GM23338 (cell line): Measurements from ENCODE around the gene NXPH4.

Source experiments
- CREB1 ChIP-seq: fragments of 250-450 bp; sonication (Bioruptor Pico); IDR thresholded peaks from 2 replicates; pipeline ENCODE4 v1.5.0; 2020; ENCODE audit warnings: low read depth, mild to moderate bottlenecking, moderate library complexity
- CTCF ChIP-seq, 2 experiments: fragments of 200-600 bp in 1 of 2; sonication (generic) in 1 of 2; conservative IDR thresholded peaks; 2 replicates each; pipeline versions ENCODE4 v1.5.1 to v1.6.1; 2016 to 2017; ENCODE audit warnings: antibody characterized with exemption in 2 of 2, low read depth in 2 of 2, mild to moderate bottlenecking in 2 of 2, moderate library complexity in 1 of 2
- EZH2 ChIP-seq: fragments of 200-600 bp; sonication (generic); IDR thresholded peaks from one replicate; pipeline ENCODE4 v1.8.0; 2017; ENCODE audit warnings: antibody characterized with exemption, mild to moderate bottlenecking, low read depth; ENCODE audit not compliant: unreplicated experiment
- POLR2AphosphoS5 ChIP-seq: IDR thresholded peaks from 2 replicates; pipeline ENCODE4 v1.6.1; 2016; ENCODE audit warnings: antibody characterized with exemption, low read depth
- REST ChIP-seq: IDR thresholded peaks from one replicate; pipeline ENCODE4 v1.6.1; 2018; ENCODE audit warnings: antibody characterized with exemption; ENCODE audit not compliant: unreplicated experiment
- STAT1 ChIP-seq: IDR thresholded peaks from one replicate; pipeline ENCODE4 v1.6.1; 2016; ENCODE audit warnings: antibody characterized with exemption; ENCODE audit not compliant: unreplicated experiment
- ZNF114 ChIP-seq: fragments of 250-450 bp; sonication (Bioruptor Pico); IDR thresholded peaks from 2 replicates; pipeline ENCODE4 v1.5.0; 2020; ENCODE audit warnings: mild to moderate bottlenecking, moderate library complexity

- TF ChIP-seq CTCF (conservative IDR thresholded peaks at IDR 0.05; ENCODE audit: low read depth in 2 of 2) (peak in 1 of 2 experiments; percentile 13; a peak in 1 of 4 replicates), EZH2 (no peak), STAT1 (no peak), POLR2AphosphoS5 (no peak), CREB1 (CRISPR knock-in tag) (no peak), ZNF114 (no peak), REST (no peak)
Measured at GRCh38 chr12:57211791-57212700, 4.5 kb upstream of the NXPH4 start.
